HG02798 (cell line): ENCODE data around the gene LMAN1L.

Experiments used
- ATAC-seq: cut with Tn5 transposase; IDR thresholded peaks from one replicate; pipeline ENCODE4 v1.9.1; 2021; ENCODE audit warnings: mild to moderate bottlenecking; ENCODE audit not compliant: unreplicated experiment, poor library complexity

LMAN1L gene

DNA sequence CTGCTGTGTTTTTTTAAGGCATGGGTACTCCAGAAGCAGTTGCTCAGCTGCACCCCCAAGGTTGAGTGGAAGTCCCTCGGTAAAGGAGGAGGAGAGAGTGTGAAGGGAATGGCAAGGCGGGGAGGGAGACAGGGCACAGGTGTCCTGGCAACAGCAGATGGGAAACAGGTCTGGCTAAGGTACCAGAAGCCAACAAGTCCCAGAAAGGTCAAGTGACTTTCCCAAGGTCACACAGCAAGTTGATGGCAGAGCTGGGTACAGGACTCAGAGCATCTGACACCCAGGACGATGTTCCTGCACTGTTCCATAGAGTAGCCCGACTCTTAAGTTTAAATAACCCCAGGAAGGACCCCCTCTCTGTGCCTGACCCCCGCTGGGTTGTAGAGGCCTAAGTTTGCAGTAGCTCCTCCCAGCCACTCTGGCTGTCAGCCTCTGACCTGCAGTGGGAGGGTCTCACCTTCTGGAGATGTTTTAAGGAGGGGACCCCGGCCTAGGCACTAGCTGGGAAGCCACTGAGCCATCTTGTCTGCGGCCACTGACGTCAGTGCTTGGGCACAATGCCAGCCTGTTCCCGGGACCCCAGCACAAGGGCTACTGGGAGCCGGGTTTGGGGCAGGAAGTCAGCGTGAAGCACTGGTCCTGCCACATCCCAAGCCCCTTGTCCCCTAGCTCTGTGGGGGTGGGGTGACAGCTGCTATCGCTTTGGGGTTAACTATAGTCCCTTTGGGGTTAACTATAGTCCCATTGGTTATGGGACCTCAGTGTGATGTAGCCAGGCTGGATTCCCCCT lies 20.2 kb upstream of the LMAN1L start:
- no peak for ATAC-seq

DNA sequence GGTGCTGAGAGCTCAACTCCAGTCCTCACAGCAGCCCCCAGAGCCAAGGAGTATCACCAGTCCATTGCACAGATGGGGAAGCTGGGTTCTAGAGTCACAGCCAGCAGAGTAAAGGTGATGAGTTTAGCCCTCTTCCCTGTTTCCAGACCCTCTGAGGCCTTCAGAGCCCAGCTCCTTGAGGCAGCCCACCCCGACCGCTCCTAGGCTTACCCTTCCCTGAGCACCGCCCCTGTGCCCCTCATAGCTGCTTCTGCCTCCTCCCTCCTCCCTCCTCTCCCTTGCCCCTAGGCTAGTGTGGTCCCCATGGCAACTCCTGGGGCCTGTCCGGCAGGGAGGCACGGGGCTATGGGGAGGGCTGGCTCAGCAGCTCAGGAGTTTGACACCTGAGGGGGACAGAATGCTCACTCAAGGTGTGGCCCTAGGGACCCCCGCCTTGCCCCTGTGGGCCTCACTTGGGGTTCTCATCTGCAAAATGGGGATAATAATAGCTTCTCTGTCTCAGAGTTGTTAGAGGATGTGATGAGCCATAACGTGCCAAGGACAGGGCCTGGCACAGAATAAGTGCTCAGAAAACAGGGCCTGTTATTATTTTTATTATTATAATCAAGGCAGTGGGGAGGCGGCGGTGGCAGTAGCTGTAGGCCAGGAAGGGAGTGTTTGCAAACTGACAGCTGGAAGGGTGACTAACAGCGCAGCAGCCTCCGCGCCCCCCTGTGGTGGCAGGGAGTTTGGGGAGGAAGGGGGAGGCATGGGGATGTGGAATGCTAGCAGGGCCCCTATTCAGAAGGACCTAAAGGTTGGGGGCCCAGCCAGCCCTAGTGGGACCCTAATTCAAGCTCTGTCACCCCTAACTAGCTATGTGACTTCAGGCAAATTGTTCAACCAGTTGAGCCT lies 19.3 kb upstream of the LMAN1L start:
- ATAC-seq, result no peak

DNA sequence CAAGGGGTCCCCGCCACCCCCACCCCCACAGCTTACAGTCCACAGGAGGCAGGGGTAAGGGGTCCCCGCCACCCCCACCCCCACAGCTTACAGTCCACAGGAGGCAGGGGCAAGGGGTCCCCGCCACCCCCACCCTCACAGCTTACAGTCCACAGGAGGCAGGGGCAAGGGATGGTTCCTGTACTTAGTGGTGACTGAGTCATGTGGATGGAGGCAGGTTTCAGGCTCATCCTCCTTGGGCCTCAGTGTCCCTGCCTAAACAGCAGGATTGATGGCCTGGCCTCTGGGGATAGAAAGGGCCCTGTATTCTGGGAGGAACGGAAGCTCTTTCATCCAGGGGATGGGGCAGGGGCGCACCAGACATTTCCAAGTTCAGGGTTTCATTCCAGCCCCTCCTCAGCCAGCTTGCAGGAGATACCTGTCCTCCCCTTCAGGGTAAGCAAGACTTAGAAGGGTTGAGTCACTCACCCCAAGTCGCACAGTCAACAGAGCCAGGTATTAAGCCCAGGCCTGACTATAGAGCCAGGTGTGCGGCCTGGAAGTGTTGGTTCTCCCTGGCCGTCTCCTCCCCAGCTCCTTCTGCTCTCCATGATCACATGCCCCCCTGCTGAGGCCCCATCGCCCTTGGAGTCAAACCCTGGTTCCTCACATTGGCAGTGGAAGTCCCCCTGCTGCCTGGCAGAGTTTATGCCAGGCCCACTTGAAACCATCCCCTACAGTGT lies 18.2 kb upstream of the LMAN1L start:
- ATAC-seq, result no peak

DNA sequence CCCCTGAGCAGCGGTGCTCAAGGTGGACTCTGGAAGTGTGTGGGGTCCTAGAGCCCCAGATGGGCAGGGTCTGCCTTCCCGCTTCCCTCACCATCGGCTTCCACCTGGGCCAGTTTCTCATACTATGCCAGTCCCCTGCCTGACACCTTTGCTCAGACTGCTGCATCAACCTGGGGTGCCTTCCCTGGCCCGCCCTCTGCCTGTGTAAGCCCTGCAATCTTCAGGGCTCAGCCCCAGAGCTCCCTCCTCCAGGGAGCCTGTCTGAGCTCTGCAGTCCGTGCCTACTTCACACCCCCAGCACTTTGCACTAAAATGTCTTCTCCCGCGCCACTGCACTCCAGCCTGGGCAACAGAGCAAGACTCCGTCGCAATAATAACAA lies 17.7 kb upstream of the LMAN1L start:
- ATAC-seq, result no peak

DNA sequence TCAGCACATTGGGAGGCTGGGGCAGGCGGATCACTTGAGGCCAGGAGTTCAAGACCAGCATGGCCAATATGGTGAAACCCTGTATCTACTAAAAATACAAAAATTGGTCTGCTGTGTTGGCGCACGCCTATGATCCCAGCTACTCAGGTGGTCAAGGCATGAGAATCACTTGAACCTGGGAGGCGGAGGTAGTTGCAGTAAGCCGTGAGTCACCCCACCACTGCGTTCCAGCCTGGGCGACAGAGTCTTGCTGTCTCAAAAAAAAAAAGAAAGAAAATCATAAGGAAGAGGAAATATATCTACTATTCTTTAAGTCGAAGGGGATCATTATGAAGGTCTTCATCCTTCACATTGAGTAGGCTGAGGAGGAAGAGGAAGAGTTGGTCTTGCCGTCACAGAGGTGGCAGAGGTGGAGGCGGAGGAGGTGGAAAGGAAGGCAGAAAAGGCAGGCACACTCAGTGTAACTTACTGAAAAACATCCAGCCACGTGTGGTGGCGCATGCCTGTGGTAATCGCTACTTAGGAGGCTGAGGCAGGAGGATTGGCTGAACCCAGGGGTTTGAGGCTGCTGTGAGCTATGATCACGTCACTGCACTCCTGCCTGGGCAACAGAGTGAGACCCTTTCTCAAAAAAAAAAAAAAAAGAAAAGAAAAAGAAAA lies 16.5 kb upstream of the LMAN1L start:
- ATAC-seq, result no peak

DNA sequence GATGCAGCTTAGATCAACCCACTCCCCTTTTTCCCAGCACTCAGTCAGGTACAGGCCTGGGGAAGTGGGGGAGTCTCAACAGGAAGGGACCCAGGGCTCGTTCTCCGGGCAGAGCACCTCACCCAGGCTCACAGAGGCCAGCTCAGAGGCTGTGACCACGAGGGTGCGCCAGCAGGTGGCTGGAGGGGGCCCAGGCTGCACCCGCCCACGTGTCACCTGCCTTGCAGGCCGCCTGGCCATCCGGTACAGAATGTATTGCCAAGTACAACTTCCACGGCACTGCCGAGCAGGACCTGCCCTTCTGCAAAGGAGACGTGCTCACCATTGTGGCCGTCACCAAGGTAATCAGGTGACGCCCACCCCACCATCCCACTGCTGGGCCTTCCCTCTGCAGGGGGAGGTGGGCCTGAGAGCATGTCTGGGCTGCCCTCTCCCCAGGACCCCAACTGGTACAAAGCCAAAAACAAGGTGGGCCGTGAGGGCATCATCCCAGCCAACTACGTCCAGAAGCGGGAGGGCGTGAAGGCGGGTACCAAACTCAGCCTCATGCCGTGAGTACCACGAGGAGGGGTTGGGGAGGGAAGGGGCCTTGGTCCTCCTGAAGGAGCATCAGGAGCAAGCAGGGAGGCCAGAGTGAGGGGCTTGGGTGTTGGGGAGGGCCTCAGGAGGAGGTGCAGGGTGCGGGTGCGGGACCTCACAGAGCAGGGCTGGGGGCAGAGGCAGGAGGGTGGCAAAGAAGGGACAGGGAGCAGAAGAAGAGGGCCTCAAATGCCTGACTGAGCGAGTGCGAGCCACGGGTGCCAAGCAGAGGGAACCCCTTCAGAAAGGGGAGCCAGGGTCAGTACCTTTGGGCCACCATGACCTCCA lies 14.0 kb upstream of the LMAN1L start:
- ATAC-seq, result peak; percentile 32

DNA sequence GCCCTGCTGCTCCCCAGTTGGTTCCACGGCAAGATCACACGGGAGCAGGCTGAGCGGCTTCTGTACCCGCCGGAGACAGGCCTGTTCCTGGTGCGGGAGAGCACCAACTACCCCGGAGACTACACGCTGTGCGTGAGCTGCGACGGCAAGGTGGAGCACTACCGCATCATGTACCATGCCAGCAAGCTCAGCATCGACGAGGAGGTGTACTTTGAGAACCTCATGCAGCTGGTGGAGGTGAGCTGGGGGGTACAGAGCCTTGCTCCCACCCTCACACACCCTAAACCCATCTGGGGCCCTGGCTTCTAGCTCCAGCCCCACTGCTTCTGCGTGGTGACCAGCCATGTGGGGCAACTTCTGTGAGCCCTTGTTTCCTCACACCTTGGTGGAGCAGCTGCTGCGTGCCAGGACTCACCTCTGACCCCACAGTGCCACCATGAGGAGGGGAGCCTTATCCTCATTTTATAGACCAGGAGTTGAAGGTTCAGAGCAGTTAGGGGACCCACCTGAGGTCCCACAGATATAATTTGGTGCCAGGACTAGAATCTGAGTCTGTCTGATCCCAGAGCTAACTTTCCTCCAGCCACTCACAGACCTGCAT lies 13.3 kb upstream of the LMAN1L start:
- no peak for ATAC-seq

DNA sequence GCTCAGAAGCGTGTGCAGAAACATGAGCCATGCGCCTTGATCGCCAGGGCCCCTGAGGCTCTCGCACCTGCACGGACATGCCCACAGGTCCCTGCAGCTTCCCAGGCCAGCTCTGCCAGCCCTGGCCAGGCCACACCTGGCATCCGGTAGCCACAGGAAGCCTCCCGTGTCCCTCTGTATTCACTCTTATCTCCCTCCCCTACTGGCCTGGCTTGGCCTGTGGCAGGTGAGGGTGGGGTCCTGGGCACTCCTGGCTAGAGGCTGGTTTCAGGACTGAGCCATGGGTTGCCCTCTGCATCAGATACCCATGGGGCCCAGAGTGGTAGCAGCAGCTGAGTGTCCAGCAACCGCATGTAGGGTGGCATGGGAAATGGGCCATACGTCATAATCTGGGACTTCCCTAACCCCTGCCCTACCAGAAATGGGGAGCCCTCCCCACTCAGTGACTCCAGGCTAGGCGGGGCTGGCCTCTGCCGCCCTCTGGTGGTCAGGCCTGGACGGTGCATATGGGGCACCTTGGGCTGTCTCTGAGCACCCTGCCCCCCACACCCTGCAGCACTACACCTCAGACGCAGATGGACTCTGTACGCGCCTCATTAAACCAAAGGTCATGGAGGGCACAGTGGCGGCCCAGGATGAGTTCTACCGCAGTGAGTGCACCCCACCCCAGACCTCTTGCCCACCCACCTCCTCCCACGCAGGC lies 12.6 kb upstream of the LMAN1L start:
- ATAC-seq, result peak; percentile 85

DNA sequence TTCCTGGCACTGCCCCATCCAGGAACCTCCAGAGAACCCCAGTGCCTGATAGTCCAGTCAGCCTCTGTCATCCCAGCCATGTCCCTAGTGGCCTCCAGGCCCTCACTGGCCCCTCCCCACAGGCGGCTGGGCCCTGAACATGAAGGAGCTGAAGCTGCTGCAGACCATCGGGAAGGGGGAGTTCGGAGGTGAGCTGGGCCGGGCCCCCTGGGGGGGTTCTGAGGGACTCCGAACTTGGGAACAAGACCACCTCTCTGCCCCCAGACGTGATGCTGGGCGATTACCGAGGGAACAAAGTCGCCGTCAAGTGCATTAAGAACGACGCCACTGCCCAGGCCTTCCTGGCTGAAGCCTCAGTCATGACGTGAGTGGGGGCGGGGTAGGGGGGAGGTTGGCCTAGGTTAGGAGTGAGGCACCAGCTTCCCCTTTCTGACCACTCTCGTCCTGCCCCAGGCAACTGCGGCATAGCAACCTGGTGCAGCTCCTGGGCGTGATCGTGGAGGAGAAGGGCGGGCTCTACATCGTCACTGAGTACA lies 12.0 kb upstream of the LMAN1L start:
- no peak for ATAC-seq

DNA sequence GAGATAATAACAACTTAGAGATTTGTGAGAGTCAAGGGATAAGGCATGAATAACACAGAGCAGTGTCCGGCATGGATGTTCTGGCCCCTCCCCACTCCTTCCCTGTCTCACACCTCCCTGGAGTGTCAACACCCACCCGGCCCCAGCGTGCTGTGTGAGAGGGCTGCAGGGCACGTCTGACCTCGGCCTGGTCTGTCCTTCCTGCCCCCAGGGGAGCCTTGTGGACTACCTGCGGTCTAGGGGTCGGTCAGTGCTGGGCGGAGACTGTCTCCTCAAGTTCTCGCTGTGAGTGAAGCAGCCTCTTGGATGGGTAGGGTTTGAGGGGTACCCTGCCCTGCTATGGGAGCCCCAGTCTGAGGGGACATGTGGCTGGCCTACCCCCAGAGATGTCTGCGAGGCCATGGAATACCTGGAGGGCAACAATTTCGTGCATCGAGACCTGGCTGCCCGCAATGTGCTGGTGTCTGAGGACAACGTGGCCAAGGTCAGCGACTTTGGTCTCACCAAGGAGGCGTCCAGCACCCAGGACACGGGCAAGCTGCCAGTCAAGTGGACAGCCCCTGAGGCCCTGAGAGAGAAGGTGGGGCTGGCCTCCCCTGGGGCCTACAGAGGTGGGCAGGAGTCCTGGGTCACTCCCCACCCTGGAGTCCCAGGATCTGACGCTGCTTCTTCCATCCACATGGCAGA lies 11.2 kb upstream of the LMAN1L start:
- ATAC-seq, result no peak

DNA sequence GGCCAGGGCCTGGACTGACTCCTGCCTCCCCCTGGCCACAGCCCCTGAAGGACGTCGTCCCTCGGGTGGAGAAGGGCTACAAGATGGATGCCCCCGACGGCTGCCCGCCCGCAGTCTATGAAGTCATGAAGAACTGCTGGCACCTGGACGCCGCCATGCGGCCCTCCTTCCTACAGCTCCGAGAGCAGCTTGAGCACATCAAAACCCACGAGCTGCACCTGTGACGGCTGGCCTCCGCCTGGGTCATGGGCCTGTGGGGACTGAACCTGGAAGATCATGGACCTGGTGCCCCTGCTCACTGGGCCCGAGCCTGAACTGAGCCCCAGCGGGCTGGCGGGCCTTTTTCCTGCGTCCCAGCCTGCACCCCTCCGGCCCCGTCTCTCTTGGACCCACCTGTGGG lies 10.3 kb upstream of the LMAN1L start:
- ATAC-seq, result no peak

DNA sequence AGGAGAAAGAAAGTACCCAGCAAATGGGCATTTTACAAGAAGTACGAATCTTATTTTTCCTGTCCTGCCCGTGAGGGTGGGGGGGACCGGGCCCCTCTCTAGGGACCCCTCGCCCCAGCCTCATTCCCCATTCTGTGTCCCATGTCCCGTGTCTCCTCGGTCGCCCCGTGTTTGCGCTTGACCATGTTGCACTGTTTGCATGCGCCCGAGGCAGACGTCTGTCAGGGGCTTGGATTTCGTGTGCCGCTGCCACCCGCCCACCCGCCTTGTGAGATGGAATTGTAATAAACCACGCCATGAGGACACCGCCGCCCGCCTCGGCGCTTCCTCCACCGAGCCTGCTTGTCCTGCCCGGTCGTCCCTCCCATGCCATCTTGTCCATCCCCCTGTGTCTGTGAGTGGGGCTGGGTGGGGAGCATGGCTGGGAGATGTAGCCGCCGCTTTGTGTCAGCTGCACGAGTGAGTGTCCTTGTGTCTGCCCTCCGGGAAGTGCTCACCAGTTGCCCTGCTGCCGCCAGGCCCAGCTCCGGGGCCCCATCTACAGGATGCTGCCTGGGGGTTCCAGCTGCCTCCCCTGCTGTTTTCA lies 9.7 kb upstream of the LMAN1L start:
- ATAC-seq, result no peak

DNA sequence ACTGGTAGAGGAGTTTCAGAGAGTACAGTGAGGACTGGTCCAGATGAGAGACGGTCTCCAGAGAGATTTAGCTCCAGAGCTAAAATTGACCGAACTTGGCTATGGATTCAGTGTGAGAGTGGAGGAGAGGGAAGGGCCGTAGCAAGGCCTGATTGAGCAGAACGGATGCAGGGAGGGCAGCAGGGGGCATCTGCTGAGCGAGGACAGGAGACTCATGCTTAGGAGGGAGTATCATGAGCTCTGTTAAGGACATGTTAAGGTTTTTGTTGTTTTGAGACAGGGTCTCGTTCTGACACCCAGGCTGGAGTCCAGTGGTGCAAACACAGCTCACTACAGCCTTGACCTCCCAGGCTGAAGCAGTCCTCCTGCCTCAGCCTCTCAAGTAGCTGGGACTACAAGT lies 7.7 kb upstream of the LMAN1L start:
- no peak for ATAC-seq

DNA sequence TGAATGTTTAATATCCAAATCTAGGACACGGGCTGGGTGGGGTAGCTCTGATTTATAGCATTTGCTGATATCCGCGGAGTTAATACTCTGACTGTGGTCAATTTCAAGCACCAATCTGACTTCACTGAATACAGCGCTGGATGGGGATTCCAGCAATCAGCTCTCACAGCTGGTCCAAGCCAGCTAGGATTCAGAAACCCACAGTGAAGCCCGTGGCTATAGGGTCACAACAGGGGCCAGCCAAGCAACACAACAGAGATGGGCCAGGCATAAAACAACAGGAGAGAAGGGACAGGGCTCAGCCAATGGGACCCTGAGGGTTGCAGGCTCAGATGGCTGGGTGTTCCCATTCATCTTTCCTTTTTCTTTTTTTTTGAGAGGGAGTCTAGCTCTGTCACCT lies 5.4 kb upstream of the LMAN1L start:
- ATAC-seq, result no peak

DNA sequence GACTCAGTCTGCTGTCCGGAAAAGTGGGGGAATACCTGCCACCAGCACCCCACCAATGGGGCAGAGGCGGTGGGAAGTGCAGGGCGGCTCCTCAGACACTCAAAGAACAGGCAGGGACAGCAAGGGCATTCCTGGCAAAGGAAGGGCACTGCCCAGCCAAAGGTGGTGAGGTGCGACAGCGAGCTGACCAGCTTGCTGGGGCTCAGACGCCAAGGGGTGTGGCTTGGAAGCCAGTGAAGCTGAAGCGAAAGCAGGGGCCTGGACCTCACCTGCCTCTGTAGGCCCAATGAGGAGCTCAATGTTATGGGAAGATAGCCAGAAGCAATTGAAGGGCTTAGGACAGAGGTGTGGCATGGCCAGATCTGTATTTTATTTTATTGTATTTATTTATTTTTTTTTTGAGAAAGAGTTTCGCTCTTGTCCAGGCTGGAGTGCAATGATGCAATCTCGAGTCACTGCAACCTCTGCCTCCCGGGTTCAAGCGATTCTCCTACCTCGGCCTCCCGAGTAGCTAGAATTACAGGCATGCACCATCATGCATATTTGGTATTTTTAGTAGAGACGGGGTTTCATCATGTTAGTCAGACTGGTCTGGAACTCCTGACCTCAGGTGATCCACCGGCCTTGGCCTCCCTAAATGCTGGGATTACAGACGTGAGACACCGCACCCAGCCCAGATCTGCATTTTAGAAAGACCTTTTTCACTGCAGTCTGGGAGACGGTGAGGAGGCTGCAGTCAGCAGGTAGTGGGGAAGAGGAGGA lies 4.4 kb upstream of the LMAN1L start:
- ATAC-seq, result no peak

DNA sequence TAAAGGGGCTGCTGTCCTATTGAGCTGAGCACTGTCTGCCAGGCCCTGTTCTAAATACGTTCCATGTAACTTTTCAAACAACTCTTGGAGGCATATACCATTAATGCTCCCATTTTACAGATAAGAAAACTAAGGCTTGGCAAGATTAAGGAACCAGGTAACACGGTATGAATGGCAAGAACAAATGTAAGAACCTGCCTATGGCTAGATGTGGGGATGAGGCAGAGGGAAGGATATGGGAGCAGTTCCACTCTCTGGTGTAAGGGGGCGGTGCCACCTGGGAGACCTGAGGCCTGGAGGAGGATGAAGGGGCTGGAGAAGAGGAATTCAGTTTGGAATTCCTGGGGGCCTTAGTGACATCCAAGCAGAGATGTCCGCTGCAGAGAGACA lies 3.8 kb upstream of the LMAN1L start:
- ATAC-seq, result no peak

DNA sequence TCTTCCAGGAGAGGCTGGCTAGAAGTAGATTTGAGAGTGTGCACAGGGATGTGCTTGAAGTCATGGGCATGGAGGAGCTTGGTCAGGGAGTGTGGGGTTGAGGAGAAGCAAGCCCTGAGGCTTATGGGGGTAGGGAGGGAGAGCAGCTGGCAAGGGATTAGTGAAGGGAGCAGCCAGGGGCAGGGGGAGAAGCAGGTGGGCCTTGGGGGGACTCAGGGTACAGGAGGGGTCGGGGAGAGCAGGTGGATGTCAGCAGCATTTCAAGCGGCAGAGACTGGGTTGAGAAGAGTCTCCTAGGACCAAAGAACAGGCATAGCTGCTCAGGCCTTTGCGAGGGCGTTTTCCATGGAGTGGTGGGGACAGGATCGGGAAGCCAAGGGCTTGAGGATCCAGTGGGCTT lies 3.4 kb upstream of the LMAN1L start:
- ATAC-seq, result no peak
